Endothelial cell of hepatic sinusoid (primary cell): ENCODE data around the gene COP1.
"Not testable (repeated sequence)": the region's sequence is repeated elsewhere in the genome, so short reads cannot be mapped to it uniquely, and the experiment has no call there.

ENCODE experiments used
- in situ Hi-C: cut with HindIII; loops from 2 replicates; pipeline ENCODE4 v1.10.0; 2017; ENCODE audit warnings: low sequenced_read_pairs

Gene COP1

DNA sequence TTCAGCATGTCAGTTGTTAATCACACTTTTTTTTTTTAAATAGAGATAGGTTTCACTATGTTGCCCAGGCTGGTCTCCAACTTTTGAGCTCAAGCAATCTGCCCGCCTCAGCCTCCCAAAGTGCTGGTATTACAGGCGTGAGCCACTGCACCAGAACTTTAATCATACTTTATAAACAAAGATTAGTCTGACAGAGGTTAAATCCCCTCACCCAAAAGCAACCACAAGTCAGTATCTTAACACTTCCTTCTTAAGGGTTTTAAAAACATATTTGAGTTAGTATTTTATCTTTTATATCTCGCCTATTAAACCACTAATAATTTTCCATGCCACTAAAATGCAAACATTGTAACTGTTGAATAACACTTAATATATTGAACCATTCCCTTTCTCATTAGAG lies 70.2 kb downstream of the COP1 start:
- in situ Hi-C loops: no loop called here

DNA sequence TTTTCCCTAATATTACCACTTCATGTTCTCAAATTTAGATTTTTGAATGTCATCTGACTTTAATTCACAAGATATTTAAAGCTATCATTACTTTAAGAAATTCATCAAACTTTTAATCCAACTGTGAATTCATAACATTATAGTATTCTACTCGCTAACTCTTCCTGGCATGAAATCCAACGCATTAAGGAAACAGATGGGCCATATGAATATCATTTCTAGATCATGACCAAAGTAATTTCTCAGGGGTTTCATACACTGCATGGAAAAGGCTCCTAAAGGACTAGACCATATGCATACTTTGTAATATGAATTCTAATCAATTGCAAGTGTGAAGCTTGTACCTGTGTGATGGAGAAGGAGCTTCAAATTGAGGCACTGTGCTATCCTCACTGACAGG lies 72.4 kb downstream of the COP1 start:
- in situ Hi-C loops: no loop called here

DNA sequence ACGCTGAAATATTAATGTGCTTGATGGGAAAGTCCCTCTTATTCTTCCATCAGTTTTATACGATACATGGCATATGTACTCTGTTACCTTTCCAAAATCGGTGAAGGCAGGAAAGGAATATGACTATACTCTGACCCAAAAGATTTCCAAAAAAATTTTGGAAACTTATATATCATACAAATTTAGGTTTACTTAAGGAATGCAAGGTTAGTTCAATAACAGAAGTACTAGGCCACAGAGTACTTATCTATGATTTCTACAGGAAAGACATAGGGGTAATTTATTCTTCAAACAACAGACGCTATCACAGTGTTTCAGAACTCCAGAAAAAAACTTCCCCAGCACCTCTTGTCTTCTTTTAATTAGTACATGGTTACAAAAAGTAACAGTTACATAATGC lies 84.8 kb downstream of the COP1 start:
- in situ Hi-C loops: no loop called here

DNA sequence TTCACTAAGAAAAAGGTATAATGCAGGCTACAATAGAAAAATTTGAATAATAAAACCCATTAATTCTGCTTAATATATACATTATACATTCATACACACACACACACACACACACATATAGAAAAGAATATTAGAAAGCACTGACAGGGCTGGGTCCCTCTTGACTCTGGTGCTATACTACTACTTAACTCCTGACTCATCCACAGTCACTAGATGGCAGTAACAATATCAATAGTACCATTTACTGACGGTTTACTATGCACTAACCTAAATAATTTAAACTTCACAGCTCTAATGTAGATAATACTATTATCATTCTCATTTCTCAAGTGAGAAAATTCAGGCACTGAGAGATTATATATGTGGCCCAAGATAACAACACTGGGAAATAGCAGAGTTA lies 87.5 kb downstream of the COP1 start:
- in situ Hi-C loops: no loop called here

DNA sequence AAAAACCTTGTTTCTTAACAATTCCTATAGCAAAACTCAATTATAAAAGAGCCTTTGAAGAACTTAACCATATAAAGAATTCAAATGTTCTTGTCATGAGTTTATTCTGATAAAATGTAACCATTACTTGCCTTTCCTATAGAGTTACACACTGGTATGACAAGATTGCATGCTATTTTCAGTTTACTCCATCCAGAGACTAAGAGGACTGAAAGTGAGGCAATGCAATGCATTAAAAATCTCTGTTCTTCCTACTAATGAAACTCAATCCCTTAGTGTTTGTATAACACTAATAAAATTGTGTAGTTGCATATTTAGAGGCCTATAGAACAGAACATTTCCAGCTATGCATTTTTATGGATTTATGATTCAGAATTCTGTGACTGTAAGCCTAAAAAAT lies 88.1 kb downstream of the COP1 start:
- in situ Hi-C loops: no loop called here

DNA sequence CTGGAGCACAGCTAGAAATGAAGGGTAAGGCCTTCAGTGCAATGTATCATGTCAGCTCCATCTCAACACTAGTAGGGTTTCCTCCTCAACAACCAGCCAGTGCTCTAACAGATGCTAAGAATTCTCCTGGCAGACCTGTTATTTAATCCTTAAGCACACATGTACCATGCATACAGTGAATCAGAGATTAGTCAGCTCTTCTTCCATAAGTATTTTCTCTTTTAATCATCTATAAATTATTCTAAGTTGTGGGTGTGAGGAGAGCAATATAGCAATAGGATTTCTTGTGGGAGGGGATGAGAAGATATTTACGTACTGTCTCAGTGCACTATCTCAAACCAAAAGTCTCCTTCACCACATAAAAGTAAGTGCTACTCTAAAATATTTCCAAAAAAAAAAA lies 95.3 kb downstream of the COP1 start:
- in situ Hi-C loops: no loop called here

DNA sequence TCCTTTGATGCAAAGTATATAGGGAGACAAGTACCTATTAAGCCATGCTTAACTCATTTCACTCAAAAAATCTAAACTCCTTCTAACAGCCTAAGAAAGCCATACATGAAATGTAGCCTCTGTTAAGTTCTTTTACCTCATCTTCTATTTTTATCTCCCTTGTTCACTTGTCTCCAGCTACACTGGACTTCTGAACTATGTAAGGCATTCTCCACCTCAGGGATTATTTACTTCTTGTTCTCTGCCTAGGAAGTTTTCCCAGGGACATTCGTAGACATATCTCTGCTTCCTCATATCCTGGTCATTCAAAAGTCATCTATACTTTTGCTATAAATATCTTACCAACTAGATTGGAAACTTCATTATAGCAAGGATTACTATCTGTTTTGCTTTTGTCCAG lies 96.9 kb downstream of the COP1 start:
- in situ Hi-C loops: no loop called here

DNA sequence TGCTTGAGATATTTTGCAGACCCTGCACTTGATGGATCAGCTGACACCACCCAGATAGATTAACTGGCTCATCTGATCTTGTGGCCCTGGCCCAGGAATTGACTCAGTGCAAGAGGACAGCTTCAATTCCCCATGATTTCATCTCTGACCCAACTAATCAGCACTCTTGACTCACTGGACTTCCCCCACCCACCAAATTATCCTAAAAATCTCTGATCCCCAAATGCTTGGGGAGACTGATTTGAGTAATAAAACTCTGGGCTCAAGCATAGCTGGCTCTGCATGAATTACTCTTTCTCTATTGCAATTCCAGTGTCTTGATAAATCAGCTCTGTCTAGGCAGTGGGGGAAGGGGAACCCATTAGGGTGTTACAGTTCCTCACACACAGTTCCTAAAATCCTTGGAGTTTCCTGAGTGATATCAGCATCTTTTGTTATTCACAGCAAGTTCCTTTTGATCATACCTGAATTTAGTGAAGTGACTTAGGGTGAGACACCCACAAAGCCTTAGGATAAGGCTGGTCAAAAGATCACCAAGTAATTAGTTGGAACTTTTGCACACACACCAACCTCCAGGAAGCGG lies 104.2 kb downstream of the COP1 start:
- in situ Hi-C loops: no loop called here

DNA sequence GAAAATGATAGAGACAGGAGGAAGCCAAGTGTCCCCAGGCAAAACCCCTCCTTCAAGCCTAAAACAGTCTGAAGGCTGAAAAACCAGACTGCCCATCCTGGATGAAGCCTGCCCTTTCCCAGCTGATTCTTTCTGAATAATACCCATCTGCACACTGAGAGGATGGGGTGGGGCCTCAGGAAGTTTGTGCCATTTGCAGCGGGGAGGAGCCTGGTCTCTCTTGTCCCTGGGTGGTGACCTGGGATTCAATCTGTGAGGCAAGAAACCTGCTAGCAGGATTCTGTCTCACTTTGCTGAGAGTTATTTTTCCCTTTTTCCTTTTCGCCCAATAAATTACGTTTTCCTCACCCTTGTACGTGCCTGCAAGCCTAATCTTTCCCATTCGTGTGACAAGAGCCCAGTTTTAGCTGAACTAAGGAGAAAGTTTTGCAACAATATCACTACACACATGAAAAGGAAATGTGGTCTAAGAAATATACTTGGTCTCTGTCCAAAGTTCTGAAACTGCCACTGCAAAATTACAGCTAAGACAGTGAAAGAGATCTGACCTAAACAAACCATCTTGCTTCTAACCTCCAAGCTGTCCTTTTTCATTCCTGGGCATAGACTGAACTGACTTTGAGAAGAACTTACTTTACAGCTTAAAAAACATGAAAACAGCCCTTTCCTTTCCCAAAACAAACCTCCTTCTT lies 105.0 kb downstream of the COP1 start:
- in situ Hi-C loops: no loop called here

DNA sequence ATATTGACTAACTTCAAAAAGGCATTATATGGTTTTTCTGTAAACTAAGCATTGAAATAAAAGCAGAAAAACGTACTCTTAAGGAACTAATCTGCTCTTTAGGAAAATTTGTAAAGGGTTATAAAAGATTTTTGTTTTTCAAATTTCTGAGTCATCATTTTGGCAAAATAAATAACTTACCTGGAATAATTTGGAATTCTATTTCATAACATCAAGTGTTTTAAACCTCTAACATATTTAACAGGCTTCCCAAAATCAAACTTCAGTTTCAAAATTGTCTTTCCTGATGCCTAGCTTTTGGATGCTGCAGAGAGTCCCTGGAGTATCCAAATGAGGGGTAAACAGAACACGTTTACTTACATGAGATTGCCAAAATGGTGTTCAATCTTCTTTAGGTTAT lies 108.5 kb downstream of the COP1 start:
- in situ Hi-C loops: no loop called here

DNA sequence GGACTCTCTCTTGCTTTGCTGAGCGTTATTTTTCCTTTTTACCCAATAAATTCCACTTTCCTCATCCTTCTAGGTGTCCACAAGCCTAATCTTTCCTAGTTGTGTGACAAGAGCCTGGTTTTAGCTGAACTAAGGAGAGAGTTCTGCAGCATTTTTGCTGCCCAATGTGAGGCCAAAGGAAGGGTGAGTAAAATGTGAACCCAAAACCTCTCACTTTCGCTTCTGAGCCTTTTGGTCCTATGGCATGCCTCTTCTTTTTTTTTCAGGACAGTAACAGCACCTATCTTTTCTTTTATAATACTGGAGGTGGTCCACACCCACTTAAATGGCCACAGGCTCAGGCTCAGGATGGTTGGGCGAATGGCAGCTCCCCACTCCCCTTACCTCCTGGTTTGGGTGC lies 111.1 kb downstream of the COP1 start:
- in situ Hi-C loops: no loop called here

DNA sequence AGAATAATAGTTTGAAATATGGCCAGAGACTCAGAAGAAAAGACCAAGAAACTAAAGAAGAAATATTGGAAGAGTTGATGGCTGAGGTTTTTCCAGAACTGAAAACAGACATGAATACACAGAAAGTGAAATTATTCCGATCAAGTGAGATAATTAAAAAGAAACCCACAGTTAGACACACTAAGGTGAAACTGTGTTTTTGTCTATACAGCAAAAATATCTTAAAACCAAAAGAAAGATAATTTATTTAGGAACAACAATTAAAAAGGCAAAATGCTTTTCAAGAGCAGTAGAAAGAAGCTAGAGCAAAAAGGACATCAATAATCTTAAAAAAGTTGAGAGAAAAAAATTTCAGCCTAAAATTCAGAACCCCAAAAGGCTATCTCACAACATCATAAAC lies 116.3 kb downstream of the COP1 start:
- in situ Hi-C loops: no loop called here

DNA sequence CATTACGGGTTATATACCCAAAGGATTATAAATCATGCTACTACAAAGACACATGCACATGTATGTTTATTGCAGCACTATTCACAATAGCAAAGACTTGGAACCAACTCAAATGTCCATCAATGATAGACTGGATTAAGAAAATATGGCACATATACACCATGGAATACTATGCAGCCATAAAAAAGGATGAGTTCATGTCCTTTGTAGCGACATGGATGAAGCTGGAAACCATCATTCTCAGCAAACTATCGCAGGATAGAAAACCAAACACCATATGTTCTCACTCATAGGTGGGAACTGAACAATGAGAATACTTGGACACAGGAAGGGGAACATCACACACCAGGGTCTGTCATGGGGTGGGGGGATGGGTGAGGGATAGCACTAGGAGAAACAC lies 119.3 kb downstream of the COP1 start:
- in situ Hi-C loops: not testable (repeated sequence)

DNA sequence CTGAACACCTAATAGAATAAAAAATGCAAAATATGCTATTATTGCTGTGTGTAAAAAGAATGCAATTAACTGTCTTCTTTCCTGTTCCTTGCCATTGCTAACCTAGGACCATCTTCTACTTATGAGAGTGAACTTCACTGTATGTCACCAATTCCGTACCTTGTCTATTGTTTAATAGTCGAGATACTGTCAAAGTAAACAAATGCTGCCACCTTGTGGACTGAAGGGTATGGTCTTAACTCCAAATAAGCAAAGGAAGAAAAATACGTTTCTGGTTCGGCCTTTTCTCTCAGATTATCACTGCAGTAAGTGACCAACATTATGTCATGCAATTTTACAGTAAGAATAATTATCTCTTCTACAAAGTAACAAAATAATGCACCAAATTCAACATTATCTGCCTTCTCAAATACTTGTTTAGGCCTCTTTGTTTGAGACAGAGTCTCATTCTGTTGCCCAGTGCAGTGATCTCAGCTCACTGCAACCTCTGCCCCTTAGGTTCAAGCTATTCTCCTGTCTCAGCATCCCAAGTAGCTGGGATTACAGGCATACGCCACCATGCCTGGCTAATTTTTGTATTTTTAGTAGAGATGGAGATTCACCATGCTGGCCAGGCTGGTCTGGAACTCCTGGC lies 133.4 kb downstream of the COP1 start:
- in situ Hi-C loops: no loop called here

DNA sequence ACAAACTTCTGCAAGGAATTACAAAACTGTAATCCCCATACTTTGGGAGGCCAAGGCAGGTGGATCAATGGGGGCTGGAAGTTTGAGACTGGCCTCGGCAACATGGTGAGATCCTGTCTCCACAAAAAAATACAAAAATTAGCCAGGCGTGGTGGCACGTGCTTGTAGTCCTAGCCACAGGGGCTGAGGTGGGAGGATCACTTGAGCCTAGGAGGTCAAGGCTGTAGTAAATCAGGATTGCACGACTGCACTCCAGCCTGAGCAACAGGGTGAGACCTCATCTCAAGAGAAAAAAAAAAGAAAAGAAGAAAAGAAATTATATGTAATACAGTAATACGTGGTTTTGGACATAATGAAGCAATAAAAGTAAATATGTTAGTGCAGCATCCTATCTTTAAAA lies 138.2 kb downstream of the COP1 start:
- in situ Hi-C loops: no loop called here

DNA sequence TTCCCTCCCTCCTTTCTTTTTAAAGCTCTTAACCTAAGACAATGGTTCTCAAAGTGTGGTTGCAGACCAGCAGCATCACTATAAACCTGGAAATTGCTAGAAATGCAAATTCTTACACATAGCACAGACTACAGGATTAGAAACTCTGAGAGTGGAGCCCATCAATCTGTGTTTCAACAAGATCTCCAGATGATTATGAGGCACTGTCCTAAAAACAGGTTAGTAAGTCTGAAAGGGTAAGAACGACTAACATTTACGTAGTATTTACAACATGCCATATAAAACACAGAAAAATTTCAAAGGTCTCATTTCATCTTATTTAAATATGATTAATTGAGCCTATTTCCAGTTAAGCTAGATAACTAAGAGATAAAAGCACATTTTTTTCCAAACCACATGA lies 138.8 kb downstream of the COP1 start:
- in situ Hi-C loops: no loop called here

DNA sequence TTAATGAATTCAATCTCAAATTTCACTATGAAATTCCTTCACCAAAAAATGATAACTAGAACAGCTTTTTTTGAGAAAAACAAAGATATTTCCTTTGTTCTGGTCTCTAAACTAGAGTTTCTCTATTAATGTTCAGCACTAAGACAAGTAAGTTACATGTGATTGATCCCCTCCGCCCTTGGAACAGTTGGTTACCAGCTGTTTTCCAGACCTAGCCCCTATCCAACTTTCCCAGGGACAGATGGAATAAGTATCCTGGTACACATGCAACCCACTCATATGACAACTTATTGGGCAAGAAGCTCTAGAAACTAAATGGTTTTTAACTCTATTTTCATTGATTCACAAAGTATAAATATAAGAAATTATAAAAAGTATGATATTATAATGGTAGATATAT lies 140.4 kb downstream of the COP1 start:
- in situ Hi-C loops: no loop called here

DNA sequence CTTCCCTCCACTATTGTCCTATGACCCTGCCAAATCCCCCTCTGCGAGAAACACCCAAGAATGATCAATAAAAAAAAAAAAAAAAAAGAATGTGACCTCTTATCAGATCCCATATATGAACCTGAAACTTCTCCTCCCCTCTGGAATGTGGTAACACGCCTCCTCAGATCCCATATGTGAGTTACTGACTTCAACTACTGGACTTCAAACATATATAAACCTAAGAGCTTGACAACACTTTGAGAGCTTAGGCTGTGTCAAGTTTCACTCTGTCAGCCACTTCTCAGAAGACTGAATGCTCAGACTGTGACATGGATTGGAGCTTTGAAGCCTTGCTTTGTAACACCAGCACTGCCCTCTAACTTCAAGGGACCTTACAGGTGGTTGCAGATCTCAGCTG lies 148.4 kb downstream of the COP1 start:
- in situ Hi-C loops: no loop called here

DNA sequence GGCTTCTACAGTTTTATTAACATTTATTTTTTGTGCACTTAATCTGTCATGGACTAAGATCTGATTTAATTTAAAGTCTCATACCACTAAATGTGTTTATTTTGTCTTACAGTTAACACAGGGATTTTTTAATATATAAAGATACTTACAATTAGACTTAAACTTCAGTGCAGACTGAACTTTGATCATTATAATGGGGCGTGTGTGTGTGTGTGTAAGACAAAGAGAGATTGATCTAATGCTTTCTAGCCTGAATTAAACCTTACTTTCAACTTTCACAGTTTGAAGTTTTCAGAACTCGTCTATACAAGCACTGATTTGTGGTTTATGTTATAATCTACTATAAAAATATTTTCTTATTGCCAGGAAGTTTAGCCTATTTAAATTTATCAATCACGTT lies 150.8 kb downstream of the COP1 start:
- in situ Hi-C loops: no loop called here

DNA sequence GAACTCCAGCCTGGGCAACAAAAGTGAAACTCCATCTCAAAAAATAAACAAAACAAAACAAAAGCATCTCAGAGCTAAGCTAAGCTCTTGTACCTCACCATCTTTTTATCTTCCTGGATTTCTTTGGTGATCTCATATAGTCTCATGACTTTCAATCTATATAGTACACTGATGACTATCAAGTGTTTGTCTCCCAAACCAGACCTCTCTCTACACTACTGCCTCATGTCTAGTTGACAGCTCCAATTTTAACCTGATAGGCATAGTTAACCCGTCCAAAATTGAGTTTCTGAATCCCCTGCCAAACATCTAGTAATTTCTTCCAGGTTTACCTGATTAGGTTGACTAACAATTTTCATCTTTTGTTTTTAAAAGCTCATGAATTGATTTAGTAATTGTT lies 151.7 kb downstream of the COP1 start:
- in situ Hi-C loops: no loop called here

DNA sequence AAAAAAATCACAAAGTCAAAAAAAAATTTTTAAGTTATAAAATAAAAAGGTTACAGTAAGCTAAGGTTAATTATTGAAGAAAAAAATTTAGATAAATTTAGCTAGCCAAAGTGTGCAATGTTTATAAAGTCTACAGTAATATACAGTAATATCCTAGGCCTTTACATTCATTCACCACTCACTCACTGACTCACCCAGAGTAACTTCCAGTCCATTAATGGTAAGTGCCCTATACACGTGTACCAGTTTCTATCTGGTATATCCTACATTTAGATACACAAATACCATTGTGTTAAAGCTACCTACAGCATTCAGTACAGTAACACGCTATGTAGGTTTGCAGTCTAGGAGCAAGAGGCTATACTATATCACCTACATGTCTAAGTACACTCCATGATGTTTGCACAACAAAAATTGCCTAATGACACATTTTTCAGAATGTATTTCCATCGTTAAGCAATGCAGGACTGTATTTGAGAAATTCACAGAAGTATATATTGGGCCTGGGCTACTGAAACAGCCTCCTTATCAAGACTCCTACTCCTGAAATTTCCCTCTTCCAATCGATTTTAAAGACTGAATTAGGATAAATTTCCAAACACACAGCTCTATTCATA lies 155.1 kb downstream of the COP1 start:
- in situ Hi-C loops: no loop called here

DNA sequence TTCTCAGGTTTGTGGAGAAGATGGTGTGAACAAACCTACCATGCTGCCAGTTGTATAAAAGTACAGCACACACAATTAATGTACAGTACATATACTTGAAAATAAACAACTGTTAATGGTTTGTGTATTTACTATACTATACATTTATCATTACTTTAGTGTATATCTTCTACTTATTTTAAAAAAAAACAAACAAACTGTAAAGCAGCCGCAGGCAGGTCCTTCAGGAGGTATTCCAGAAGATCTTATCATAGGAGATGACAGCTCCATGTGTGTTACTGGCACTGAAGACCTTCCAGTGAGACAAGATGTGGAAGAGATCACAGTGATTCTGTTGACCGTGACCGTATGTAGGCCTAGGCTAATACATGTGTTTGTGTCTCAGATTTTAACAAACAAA lies 155.7 kb downstream of the COP1 start:
- in situ Hi-C loops: no loop called here
